Measurements from ENCODE around the gene CCDC12. TPM values are rescaled to one million over a fixed set of nuclear protein-coding genes. Genes with fewer than 3 reads are reported as not detected.

The CCDC12 gene
- total RNA-seq, 4 donors from 2014 or later = 56.1 to 86.8 (median 81.6) TPM

DNA sequence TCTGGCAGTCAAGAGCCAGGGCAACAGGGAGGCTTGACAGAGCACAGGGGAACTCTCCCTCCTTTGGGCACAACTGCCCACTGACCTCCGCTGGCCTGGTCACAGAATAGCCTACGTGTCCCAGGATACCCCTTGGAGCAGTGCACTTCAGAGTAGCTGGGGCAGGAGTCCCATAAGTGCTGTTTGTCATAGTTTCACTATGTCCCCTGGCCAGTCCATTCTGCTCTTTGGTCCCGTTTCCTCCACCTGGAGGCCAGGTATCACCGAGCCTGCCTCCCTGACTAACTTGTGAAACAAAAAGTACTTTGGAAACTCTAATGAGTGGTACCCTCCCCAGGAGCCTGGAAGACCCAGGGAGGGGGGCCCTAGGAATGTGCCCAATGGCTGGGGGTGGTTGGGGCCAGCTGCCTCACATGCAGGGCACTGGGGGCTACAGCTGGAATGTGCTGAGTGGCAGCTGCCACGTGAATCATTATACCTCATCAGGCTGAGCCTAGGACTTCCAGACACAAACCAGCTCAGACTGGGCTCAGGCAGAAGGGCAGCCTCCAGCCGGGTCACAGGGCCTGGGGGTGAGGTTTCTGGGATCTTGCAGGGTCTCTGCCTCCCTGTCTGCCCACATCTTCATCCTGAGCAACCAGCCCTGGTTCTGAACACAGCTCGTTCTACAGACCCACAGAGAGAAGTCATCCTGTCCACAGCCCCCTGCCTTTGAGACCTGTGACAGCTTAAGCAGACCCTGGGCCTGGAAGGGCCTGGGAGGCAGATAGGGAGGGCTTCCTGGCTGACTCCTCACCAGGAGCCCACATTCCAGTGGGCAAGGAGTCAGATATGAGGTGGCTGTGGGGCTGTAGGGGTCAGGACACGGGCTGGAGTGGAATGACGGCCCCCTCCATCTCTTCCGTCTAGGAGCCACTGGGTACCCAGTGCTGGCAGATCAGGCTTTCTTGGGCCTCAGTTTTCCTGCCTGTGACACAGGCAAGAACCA lies 99.9 kb downstream of the CCDC12 start:
- Histone ChIP-seq H3K4me3 (no peak overlapping the region), H3K36me3 (no peaks in the 10 kb centered on the region), H3K9me3 (no peaks in the 10 kb centered on the region), H3K27ac (no peak overlapping the region), H3K27me3 (peaks cover 13% of the 10 kb centered on the region), H3K4me1 (peaks cover 23% of the 10 kb centered on the region)
- DNase-seq (ENCODE audit: low spot score in 2 of 2) = no peak
- 96% methylated on average over 8 of the region's 10 CpGs for WGBS
- TF ChIP-seq POLR2AphosphoS5 (IDR thresholded peaks at IDR 0.05) (no peak), POLR2A (IDR thresholded peaks at IDR 0.05) (no peak), EP300 (IDR thresholded peaks at IDR 0.05) (no peak)
- TF ChIP-seq, protein P1, sequence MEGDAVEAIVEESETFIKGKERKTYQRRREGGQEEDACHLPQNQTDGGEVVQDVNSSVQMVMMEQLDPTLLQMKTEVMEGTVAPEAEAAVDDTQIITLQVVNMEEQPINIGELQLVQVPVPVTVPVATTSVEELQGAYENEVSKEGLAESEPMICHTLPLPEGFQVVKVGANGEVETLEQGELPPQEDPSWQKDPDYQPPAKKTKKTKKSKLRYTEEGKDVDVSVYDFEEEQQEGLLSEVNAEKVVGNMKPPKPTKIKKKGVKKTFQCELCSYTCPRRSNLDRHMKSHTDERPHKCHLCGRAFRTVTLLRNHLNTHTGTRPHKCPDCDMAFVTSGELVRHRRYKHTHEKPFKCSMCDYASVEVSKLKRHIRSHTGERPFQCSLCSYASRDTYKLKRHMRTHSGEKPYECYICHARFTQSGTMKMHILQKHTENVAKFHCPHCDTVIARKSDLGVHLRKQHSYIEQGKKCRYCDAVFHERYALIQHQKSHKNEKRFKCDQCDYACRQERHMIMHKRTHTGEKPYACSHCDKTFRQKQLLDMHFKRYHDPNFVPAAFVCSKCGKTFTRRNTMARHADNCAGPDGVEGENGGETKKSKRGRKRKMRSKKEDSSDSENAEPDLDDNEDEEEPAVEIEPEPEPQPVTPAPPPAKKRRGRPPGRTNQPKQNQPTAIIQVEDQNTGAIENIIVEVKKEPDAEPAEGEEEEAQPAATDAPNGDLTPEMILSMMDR (IDR thresholded peaks at IDR 0.05) = no peak

DNA sequence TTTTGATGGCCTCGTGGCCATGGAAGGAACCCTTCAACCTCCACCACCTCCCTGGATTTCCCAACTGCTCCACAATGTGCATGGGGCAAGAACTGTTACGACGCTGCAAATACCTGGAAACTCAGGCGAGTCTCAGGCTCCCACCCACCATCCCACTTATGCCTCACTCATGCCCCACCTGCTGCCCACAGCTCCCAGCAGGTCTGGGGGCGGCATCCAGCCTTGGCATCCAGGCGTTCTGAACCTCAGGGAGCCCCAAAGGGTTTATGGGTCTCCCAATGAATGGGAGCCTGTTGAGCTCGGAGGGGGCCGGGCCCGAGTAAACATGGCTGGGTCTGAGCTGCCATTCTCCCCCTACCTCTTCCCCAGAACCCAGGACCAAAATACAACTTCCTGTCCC lies 101.0 kb downstream of the CCDC12 start:
- WGBS = 98% methylated on average over 8 of the region's 9 CpGs
- Histone ChIP-seq H3K27ac (no peak overlapping the region), H3K4me3 (no peak overlapping the region), H3K9me3 (no peaks in the 10 kb centered on the region), H3K27me3 (peaks cover 2% of the 10 kb centered on the region), H3K36me3 (no peaks in the 10 kb centered on the region), H3K4me1 (peaks cover 22% of the 10 kb centered on the region)
- no peak for DNase-seq (ENCODE audit: low spot score in 2 of 2)
- TF ChIP-seq, protein P1 (IDR thresholded peaks at IDR 0.05) = no peak
- TF ChIP-seq POLR2A (IDR thresholded peaks at IDR 0.05) = no peak
- no peak for TF ChIP-seq EP300 (IDR thresholded peaks at IDR 0.05)
- no peak for TF ChIP-seq POLR2AphosphoS5 (IDR thresholded peaks at IDR 0.05)

DNA sequence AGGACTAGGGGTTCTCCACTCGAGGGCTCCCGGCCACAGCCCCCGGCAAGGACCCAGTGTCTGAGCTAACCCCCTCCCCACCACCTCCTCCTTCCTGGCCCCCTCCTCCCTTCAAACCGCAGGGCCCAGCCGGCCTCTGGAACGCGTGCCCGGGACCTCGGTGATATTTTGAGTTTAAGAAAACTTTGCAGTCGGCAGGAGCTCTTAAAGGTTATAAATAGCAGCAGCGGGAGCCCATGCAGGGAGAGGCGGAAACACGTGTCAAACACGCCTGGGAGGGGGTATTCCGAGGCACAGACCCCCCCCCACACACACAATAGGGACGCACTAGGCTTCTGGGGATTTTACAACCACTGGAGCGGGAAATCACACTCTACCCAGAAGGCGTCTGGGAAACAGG lies 102.1 kb downstream of the CCDC12 start:
- H3K4me1 ChIP-seq = peaks cover 22% of the 10 kb centered on the region
- no peaks in the 10 kb centered on the region for H3K36me3 ChIP-seq
- TF ChIP-seq, protein P1 (IDR thresholded peaks at IDR 0.05) = no peak
- TF ChIP-seq EP300 (IDR thresholded peaks at IDR 0.05) (no peak), POLR2A (IDR thresholded peaks at IDR 0.05) (no peak), POLR2AphosphoS5 (IDR thresholded peaks at IDR 0.05) (no peak)
- H3K27me3 ChIP-seq = no peaks in the 10 kb centered on the region
- no peak overlapping the region for H3K4me3 ChIP-seq
- WGBS = 48% methylated on average over 18 of the region's 18 CpGs
- no peaks in the 10 kb centered on the region for H3K9me3 ChIP-seq
- DNase-seq (ENCODE audit: low spot score in 2 of 2) = no peak
- no peak overlapping the region for H3K27ac ChIP-seq

DNA sequence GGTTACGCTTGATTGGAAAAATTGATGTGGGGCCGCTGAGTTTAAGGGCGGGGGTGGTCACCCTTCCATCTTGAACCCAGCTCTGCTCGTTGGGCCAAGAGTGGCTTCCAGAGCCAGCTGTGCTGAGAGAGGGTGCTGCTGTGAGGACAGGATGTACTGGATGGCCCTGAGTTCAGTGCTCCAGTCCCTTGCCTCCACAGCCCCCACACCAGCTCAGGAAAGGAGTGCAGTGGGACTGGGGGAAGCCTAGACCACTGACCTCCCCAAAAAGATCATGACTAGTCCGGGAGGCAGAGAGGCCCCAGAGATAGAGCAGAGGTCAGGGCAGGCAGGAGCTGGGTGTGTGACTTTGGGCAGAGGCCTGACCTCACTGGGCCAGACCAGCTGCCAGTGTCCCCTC lies 103.0 kb downstream of the CCDC12 start:
- Histone ChIP-seq H3K36me3 (no peaks in the 10 kb centered on the region), H3K27me3 (no peaks in the 10 kb centered on the region), H3K9me3 (no peaks in the 10 kb centered on the region), H3K27ac (no peak overlapping the region), H3K4me1 (peaks cover 29% of the 10 kb centered on the region), H3K4me3 (no peak overlapping the region)
- DNase-seq (ENCODE audit: low spot score in 2 of 2) = no peak
- TF ChIP-seq EP300 (IDR thresholded peaks at IDR 0.05) = no peak
- TF ChIP-seq POLR2AphosphoS5 (IDR thresholded peaks at IDR 0.05) = no peak
- TF ChIP-seq POLR2A (IDR thresholded peaks at IDR 0.05) = no peak
- TF ChIP-seq, protein P1 (IDR thresholded peaks at IDR 0.05) = no peak
- WGBS = 82% methylated on average over 2 of the region's 5 CpGs

Other genes with a start within 250 kb of the CCDC12 start
- 1 to 10 TPM in 1 of 4 donors, not detected in 3; 1.4 TPM for gene MYL3, start 113.3 kb downstream of the CCDC12 start, total RNA-seq
- gene PTH1R, start 99.0 kb downstream of the CCDC12 start, total RNA-seq = 1 to 10 TPM; 1.1 to 4.2 (median 3.0) TPM
- gene NBEAL2, start 2.9 kb upstream of the CCDC12 start, total RNA-seq = 100 to 1,000 TPM; 317 to 865 (median 347) TPM
- 10 to 100 TPM; 41.4 to 78.6 (median 53.4) TPM for gene SETD2, start 187.4 kb upstream of the CCDC12 start, total RNA-seq

Measured in suprapubic skin (tissue), 4 donors.